Measurements from ENCODE around the gene APOL3. TPM values are rescaled to one million over a fixed set of nuclear protein-coding genes. Genes with fewer than 3 reads are reported as not detected.

The APOL3 gene
- total RNA-seq, 1 donor from 2014 or later: 2.3 TPM

GRCh38 chr22:36180928-36181327 lies 20.4 kb upstream of the APOL3 start:
- Mint-ChIP-seq H3K9me3 (no peaks in the 10 kb centered on the region), H3K4me1 (ENCODE audit: unreplicated experiment) (peaks cover 6% of the 10 kb centered on the region), H3K36me3 (no peaks in the 10 kb centered on the region), H3K27me3 (no peaks in the 10 kb centered on the region), H3K27ac (no peak overlapping the region), H3K4me3 (no peak overlapping the region)
- DNase-seq (ENCODE audit: extremely low spot score, unreplicated experiment): no peak
- TF ChIP-seq CTCF (conservative IDR thresholded peaks at IDR 0.05): no peak

DNA sequence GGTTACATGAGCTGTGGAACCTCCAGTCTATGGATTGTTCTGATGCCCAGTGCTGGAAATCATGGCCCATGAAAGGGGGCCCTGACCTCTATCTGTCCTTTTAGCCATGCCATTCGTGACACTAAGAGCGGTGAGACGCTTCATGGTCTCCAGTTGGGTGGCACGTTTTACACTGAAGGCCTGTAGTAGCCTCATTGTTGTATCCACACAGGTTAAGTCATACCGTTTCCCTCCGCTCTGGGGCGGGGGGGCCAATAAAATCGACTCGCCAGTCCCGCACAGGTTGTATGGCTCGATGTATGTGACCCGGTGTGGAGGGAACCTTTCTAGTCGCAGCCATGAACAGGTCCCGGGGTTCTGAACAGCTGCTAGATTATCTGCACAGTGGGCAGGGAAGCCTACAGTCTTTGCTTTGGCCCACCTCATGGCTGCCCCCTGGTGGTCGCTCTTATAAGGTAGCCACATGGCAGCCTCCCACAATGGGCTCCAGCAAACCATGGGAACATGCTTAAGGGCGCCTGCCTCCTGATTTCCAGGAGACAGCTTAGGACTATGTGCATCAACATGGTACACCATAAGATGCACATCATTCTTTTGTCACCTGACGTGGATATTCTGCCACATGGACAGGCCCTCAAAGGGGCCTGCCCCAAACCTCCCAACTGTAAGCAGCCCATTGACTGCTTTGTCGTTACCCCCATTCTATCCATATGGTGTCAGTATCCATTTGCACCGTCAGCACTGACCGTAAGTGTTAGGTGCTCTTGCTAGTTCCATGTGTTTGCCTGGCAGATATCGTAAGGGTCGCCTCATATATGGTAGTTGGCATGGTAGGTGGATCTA lies 19.7 kb upstream of the APOL3 start:
- H3K4me3 Mint-ChIP-seq: no peak overlapping the region
- peaks cover 6% of the 10 kb centered on the region for H3K4me1 Mint-ChIP-seq (ENCODE audit: unreplicated experiment)
- DNase-seq (ENCODE audit: extremely low spot score, unreplicated experiment): no peak
- no peaks in the 10 kb centered on the region for H3K27me3 Mint-ChIP-seq
- H3K36me3 Mint-ChIP-seq: no peaks in the 10 kb centered on the region
- peak; percentile 84 for TF ChIP-seq CTCF (conservative IDR thresholded peaks at IDR 0.05)
- H3K27ac Mint-ChIP-seq: no peak overlapping the region
- no peaks in the 10 kb centered on the region for H3K9me3 Mint-ChIP-seq

- no peak for TF ChIP-seq CTCF (conservative IDR thresholded peaks at IDR 0.05)
- no peak overlapping the region for H3K4me3 Mint-ChIP-seq
- no peaks in the 10 kb centered on the region for H3K27me3 Mint-ChIP-seq
- H3K27ac Mint-ChIP-seq: no peak overlapping the region
- no peaks in the 10 kb centered on the region for H3K36me3 Mint-ChIP-seq
- H3K4me1 Mint-ChIP-seq (ENCODE audit: unreplicated experiment): peaks cover 9% of the 10 kb centered on the region
- DNase-seq (ENCODE audit: extremely low spot score, unreplicated experiment): no peak
- H3K9me3 Mint-ChIP-seq: no peaks in the 10 kb centered on the region
These were observed 16.6 kb upstream of the APOL3 start for GRCh38 chr22:36177160-36177559.

GRCh38 chr22:36175892-36176291 lies 15.3 kb upstream of the APOL3 start:
- H3K9me3 Mint-ChIP-seq: no peaks in the 10 kb centered on the region
- H3K4me1 Mint-ChIP-seq (ENCODE audit: unreplicated experiment): peaks cover 7% of the 10 kb centered on the region
- TF ChIP-seq CTCF (conservative IDR thresholded peaks at IDR 0.05): peak; percentile 48
- no peak overlapping the region for H3K4me3 Mint-ChIP-seq
- H3K27me3 Mint-ChIP-seq: no peaks in the 10 kb centered on the region
- no peak for DNase-seq (ENCODE audit: extremely low spot score, unreplicated experiment)
- no peaks in the 10 kb centered on the region for H3K36me3 Mint-ChIP-seq
- H3K27ac Mint-ChIP-seq: no peak overlapping the region

- peaks cover 7% of the 10 kb centered on the region for H3K4me1 Mint-ChIP-seq (ENCODE audit: unreplicated experiment)
- DNase-seq (ENCODE audit: extremely low spot score, unreplicated experiment): no peak
- H3K27me3 Mint-ChIP-seq: no peaks in the 10 kb centered on the region
- H3K9me3 Mint-ChIP-seq: no peaks in the 10 kb centered on the region
- H3K4me3 Mint-ChIP-seq: no peak overlapping the region
- no peak overlapping the region for H3K27ac Mint-ChIP-seq
- no peaks in the 10 kb centered on the region for H3K36me3 Mint-ChIP-seq
- no peak for TF ChIP-seq CTCF (conservative IDR thresholded peaks at IDR 0.05)
These were observed 11.4 kb upstream of the APOL3 start for GRCh38 chr22:36171941-36172340.

Measured in type B pancreatic cell (in vitro differentiated cells).